ENCODE measurements around the gene ITPR1.

Gene ITPR1

DNA sequence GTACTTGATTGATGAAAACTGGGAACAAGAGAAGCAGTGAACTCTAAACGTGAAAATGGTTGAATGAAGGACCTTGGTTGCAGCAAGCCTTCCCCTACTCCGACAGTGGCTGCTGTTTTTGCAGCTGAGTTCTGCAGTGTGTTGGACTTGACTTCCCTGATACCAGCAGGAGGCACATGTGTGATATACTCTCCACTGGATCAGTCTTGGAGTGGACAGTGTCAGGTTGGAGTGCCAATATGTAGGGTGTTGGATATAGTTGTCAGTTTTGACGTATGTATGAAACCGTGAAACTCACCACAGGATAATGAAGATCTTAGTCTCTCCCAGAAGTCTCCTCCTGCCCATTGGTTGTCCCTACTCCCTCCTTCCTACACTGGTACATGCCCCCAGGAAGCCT is 106.5 kb downstream of the ITPR1 start:
- TF ChIP-seq, protein P1, sequence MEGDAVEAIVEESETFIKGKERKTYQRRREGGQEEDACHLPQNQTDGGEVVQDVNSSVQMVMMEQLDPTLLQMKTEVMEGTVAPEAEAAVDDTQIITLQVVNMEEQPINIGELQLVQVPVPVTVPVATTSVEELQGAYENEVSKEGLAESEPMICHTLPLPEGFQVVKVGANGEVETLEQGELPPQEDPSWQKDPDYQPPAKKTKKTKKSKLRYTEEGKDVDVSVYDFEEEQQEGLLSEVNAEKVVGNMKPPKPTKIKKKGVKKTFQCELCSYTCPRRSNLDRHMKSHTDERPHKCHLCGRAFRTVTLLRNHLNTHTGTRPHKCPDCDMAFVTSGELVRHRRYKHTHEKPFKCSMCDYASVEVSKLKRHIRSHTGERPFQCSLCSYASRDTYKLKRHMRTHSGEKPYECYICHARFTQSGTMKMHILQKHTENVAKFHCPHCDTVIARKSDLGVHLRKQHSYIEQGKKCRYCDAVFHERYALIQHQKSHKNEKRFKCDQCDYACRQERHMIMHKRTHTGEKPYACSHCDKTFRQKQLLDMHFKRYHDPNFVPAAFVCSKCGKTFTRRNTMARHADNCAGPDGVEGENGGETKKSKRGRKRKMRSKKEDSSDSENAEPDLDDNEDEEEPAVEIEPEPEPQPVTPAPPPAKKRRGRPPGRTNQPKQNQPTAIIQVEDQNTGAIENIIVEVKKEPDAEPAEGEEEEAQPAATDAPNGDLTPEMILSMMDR (IDR thresholded peaks at IDR 0.05; ENCODE audit: low read depth, low read length, missing control alignments), result no peak
- no peak for DNase-seq (ENCODE audit: extremely low read depth, low read depth)
- no peak overlapping the region for H3K4me3 ChIP-seq (replicated peaks; ENCODE audit: low read depth, low read length)

DNA sequence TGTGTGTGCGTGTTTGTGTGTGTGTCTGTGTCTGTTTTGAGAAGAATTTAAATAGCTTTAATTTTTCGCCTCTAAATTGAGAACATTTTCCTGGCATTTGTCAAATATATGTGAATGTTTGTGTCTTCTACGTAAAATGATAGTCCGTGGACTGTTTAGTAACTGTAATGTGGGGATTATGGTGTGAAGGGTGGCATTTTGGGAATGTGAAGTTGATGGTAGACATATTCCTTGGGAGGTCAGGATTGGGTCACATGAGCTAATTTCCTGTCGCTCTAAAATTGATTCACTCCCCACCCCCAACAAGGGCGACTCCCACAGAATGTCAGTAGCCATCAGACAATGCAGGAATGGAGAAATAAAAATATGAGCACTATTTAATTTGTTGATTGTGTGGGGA is 107.3 kb downstream of the ITPR1 start:
- no peak overlapping the region for H3K4me3 ChIP-seq (replicated peaks; ENCODE audit: low read depth, low read length)
- DNase-seq (ENCODE audit: extremely low read depth, low read depth), result no peak
- TF ChIP-seq, protein P1 (IDR thresholded peaks at IDR 0.05; ENCODE audit: low read depth, low read length, missing control alignments), result no peak

DNA sequence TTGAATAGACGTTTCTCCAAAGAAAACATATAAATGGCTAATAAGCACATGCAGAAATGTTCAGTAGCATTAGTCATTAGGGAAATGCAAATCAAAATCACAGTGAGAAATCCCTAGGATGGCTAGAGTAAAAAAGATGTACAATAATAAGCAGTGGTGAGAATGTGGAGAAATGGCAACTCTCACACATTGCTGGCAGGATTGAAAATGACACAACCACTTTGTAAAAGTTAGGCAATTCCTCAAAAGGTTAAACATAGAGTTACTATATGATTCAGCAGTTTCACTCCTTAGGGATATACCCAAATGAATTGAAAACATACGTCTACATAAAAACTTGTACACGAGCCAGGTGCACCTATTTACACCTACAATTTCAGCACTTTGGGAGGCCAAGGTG is 108.7 kb downstream of the ITPR1 start:
- DNase-seq (ENCODE audit: extremely low read depth, low read depth), result no peak
- no peak overlapping the region for H3K4me3 ChIP-seq (replicated peaks; ENCODE audit: low read depth, low read length)

DNA sequence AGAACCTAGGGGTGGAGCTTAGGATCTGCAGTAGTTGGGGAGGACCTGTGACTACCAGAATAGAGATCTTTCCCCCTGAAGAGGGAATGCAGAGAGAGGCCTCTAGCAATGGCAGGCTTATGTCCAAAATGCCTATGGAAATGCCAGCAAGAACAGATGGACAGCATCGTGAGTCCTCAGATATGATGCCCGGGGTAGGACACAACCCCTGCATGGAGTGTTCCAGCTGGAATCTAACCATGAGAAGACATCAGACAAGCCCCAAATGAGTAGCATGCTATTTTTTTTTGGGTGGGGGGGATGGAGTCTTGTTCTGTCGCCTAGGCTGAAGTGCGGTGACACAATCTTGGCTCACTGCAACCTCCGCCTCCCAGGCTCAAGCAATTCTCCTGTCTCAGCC is 111.5 kb downstream of the ITPR1 start:
- TF ChIP-seq, protein P1 (IDR thresholded peaks at IDR 0.05; ENCODE audit: low read depth, low read length, missing control alignments), result no peak
- no peak overlapping the region for H3K4me3 ChIP-seq (replicated peaks; ENCODE audit: low read depth, low read length)
- no peak for DNase-seq (ENCODE audit: extremely low read depth, low read depth)

More for the DNA sequence above, 108.7 kb downstream of the ITPR1 start:
- TF ChIP-seq, protein P1 (IDR thresholded peaks at IDR 0.05; ENCODE audit: low read depth, low read length, missing control alignments), result no peak

DNA sequence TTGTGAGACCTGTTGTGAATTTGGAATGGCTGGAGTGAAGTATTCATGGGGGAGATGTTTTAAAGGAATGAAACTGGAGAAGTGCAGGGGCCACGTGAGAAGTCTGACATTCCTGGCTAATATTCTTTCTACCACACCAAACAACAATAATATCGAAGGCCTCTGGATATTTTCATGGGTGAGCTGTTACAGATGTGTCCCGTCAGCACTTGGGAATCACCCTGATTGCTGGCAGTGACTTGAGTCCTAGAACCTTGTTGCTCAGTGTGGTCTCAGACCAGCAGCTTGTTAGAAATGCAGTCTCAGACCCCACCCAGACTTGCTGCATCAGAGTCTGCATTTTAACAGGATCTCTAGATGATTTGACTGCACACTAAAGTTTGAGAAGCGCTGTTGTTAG is 113.8 kb downstream of the ITPR1 start:
- TF ChIP-seq, protein P1 (IDR thresholded peaks at IDR 0.05; ENCODE audit: low read depth, low read length, missing control alignments), result no peak
- DNase-seq (ENCODE audit: extremely low read depth, low read depth), result no peak
- no peak overlapping the region for H3K4me3 ChIP-seq (replicated peaks; ENCODE audit: low read depth, low read length)

DNA sequence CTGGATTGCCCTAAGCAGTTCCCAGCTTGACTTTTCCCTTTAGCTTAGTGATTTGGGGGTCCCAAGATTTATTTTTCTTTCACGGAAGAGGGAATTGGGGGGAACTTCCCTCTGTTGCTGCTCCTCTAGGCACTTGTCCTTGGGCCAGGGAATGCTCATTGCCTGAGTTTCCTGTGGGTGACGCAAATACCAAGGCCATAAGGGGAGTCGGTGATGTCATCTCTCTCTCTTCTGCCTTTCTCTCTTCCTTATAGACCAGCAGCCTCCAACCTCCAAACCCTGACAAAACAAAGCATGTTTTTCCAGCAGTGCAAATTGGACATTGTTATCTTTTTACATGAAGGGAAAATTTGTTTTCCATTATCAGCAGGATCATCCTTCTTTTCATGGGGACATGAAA is 120.2 kb downstream of the ITPR1 start:
- no peak overlapping the region for H3K4me3 ChIP-seq (replicated peaks; ENCODE audit: low read depth, low read length)
- no peak for DNase-seq (ENCODE audit: extremely low read depth, low read depth)
- TF ChIP-seq, protein P1 (IDR thresholded peaks at IDR 0.05; ENCODE audit: low read depth, low read length, missing control alignments), result no peak

DNA sequence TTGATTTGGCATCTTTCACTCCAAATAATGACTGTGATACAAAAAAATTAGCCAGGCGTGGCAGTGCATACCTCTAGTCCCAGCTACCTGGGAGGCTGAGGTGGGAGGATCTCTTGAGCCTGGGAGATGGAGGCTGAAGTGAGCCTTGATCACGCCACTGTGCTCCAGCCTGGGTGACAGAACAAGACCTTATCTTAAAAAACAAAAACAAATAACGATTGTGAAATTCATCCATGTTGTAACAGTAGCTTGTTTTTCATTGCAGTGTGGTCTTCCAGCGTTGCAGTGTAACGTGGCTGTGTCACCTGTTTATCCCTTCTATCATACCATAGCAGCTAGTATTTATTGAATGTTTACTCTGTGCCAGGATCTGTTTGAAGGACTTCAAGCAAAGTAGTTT is 120.9 kb downstream of the ITPR1 start:
- TF ChIP-seq, protein P1 (IDR thresholded peaks at IDR 0.05; ENCODE audit: low read depth, low read length, missing control alignments), result no peak
- DNase-seq (ENCODE audit: extremely low read depth, low read depth), result no peak
- H3K4me3 ChIP-seq (replicated peaks; ENCODE audit: low read depth, low read length), result no peak overlapping the region

Measured in HFF-Myc (cell line).